ENCODE data around the gene ARL15. TPM values are rescaled to one million over a fixed set of nuclear protein-coding genes. Genes with fewer than 3 reads are reported as not detected.

ARL15 gene
- total RNA-seq, 1 experiment from 2014 or later = 13.0 TPM

- no peak overlapping the region for H3K14ac ChIP-seq (ENCODE audit: insufficient read depth, low read length)
- H3K27me3 ChIP-seq (ENCODE audit: insufficient read depth, low read length) = no peaks in the 10 kb centered on the region
- Mint-ChIP-seq H3K4me3 (no peak overlapping the region), H3K36me3 (ENCODE audit: insufficient read depth in 1 of 3, low read depth in 3 of 3) (peaks cover 0 to 5% (median 0%) of the 10 kb centered on the region in 3 experiments; a peak in 2 of 7 replicates), H3K4me1 (peaks cover 47 to 54% of the 10 kb centered on the region in 2 experiments), H3K27me3 (ENCODE audit: low read depth) (no peaks in the 10 kb centered on the region), H3K9me3 (no peaks in the 10 kb centered on the region), H3K27ac (peak overlapping the region; percentile 2 to 84 (median 5); a peak in 4 of 7 replicates)
- no peak overlapping the region for H3K23ac ChIP-seq (ENCODE audit: insufficient read length, low read depth, low read length)
- H4K91ac ChIP-seq (ENCODE audit: insufficient read length, low read depth, low read length) = no peak overlapping the region
- H3K4me2 ChIP-seq (ENCODE audit: insufficient read depth, insufficient read length, low read length) = no peak overlapping the region
- TF ChIP-seq CTCF (conservative IDR thresholded peaks at IDR 0.05) = no peak
- no peak overlapping the region for H2BK5ac ChIP-seq (ENCODE audit: insufficient read length, low read length)
- H2BK15ac ChIP-seq (ENCODE audit: low read depth, low read length) = no peak overlapping the region
- no peaks in the 10 kb centered on the region for H3K23me2 ChIP-seq (ENCODE audit: insufficient read length, low read depth, low read length, poor library complexity, severe bottlenecking)
- no peaks in the 10 kb centered on the region for H3K79me2 ChIP-seq (ENCODE audit: insufficient read depth, low read length)
- no peak overlapping the region for H2AFZ ChIP-seq (ENCODE audit: low read length)
- H4K8ac ChIP-seq (replicated peaks; ENCODE audit: insufficient read length, low read depth, low read length) = no peak overlapping the region
- H3K56ac ChIP-seq (ENCODE audit: insufficient read length, low read depth, low read length) = no peak overlapping the region
- H3K27ac ChIP-seq (ENCODE audit: insufficient read length, low read depth, low read length) = no peak overlapping the region
- H2BK120ac ChIP-seq (ENCODE audit: low read depth, low read length, poor library complexity, severe bottlenecking) = no peak overlapping the region
- H3K79me1 ChIP-seq (ENCODE audit: insufficient read depth, low read depth, low read length, poor library complexity, severe bottlenecking) = no peaks in the 10 kb centered on the region
- no peak overlapping the region for H3K18ac ChIP-seq (ENCODE audit: insufficient read length, low read depth, low read length)
- H3K9me3 ChIP-seq (ENCODE audit: control insufficient read depth, low read depth, low read length) = no peaks in the 10 kb centered on the region
- H3T11ph ChIP-seq (ENCODE audit: low read length) = no peak overlapping the region
- H2BK12ac ChIP-seq (ENCODE audit: insufficient read length, low read depth, low read length) = no peak overlapping the region
- H4K20me1 ChIP-seq (ENCODE audit: control insufficient read depth, insufficient read depth, insufficient read length) = no peaks in the 10 kb centered on the region
- no peak overlapping the region for H2AK5ac ChIP-seq (ENCODE audit: insufficient read length, low read length)
- no CpG with 5 or more reads among the region's 5 CpGs for WGBS (ENCODE audit: extremely low coverage, insufficient read length, low lambda C conversion rate)
- H3K4me1 ChIP-seq (ENCODE audit: insufficient read depth, low read length) = peaks cover 12% of the 10 kb centered on the region
- DNase-seq = no peak
- no peak overlapping the region for H4K5ac ChIP-seq (ENCODE audit: insufficient read length, low read depth, low read length)
- H3K4ac ChIP-seq (ENCODE audit: low read depth, low read length) = no peak overlapping the region
- no peak overlapping the region for H3K9ac ChIP-seq (ENCODE audit: extremely low read depth, insufficient read length, low read length)
- H2BK20ac ChIP-seq (ENCODE audit: low read depth, low read length, poor library complexity, severe bottlenecking) = no peak overlapping the region
These were observed 312.4 kb downstream of the ARL15 start for GRCh38 chr5:53997736-53998627.
